ENCODE measurements around the gene FLT3LG.

FLT3LG gene, protein sequence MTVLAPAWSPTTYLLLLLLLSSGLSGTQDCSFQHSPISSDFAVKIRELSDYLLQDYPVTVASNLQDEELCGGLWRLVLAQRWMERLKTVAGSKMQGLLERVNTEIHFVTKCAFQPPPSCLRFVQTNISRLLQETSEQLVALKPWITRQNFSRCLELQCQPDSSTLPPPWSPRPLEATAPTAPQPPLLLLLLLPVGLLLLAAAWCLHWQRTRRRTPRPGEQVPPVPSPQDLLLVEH

GRCh38 chr19:49473868-49474541 is at the start of gene FLT3LG:
Gene FLT3LG, plus strand, starts transcription at chr19:49474215. Its CDS starts 425 bp downstream, at chr19:49474640.
- DNase-seq (ENCODE audit: low read depth) = peak; percentile 83

DNA sequence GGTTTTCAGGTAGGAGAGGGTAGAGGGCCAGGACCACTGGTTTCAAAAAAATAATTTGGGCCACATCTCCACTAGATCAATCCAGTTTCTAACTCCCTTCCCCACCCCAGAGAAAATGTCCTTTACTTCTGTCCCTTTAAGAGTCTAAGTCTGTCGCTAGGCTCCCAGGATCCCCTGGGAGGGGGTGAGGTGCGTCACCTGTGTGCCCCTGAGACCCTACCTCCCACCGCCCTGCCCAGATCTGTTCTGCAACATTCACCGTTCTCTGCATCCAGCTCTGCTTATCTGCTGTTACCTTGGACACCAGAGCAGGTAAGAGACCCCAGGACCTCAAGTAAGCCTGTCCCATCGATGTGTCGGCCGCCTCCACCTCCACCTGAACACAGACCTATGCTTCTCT is 48.8 kb upstream of the FLT3LG start, which contains the start of gene GFY:
Gene GFY, plus strand, starts transcription at position 211 of the 400 bp plus-strand sequence. CDS start 1,043 bp downstream, outside the sequence.
- DNase-seq (ENCODE audit: low read depth) = no peak

GRCh38 chr19:49425922-49426592 is 48.0 kb upstream of the FLT3LG start:
- DNase-seq (ENCODE audit: low read depth) = no peak

DNA sequence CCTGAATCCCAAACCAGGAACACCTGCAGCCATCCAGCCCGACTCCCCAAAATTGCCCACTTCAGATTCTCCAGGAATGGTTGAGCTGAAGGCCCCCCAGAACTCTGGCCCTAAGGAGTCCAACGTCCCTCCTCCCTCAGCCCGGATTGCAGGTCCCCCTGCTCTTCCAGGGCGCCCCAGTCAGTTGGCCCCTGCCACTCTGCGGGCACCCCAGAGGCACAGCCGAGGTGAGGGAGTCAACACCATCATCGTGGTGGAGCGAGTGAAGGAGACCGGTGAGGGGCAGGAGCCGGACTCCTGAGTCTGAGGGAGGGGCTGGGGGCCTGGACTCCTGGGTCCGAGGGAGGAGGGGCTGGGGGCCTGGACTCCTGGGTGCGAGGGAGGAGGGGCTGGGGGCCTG is 46.7 kb upstream of the FLT3LG start:
- no peak for DNase-seq (ENCODE audit: low read depth)

DNA sequence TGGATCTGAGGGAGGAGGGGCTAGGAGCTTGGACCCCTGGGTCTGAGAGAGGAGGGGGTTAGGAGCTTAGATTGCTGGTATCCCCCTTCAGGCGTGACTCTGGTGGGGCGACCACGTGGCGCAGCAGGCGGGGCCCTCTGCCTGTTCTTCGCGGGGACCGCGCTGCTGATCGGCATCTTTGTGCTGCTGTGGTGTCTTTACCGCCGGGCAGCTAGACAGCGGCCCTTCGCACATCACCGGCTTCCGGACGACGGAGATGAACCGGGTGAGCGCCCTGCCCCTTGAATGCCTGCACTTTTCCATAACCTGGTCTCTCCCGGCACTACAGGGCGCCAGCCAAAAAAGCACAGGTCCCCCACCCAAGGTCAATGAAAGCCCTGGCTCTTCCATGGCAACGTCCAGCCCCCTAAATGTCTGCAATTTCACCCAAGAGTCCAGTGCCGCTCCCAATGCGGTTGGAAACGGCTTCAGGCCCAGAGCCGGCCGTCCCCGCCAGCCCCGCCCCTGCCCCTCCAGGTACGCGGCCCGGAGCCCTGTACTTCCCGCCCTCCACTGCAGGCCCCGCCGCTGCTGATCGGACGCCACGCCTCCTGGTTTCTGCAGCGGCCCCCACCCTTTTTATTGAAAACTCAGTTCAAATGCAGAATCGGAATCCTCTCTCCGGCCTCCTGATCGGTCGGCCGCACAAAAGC is 46.0 kb upstream of the FLT3LG start:
- DNase-seq (ENCODE audit: low read depth) = no peak

GRCh38 chr19:49428547-49429451 is 45.2 kb upstream of the FLT3LG start:
- DNase-seq (ENCODE audit: low read depth) = no peak

DNA sequence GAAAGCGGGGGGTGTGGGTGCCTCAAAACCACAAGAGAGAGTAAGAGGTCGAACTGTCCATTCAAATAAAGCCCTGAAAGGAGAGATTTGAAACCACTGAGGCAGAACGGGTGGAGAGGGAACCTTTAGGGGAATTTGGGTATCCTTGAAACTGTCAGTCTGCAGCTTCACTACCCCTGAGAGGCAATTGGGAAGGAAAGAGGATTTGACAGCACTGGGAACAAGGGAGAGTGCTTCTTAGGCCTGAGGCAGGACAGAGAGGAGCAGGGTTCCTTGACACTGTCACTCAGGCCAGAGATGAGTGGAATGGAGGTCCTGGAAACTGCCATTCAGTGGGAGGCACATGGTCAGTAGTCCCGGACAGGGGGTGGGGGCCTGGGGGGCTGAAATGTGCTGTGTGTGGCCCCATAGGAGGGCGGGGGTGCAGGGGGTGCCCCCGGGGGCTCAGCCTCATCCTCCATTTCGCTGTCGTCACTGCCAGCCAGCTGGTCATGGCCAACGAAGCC is 43.8 kb upstream of the FLT3LG start:
- DNase-seq (ENCODE audit: low read depth) = no peak

GRCh38 chr19:49430678-49431329 is 43.2 kb upstream of the FLT3LG start:
- no peak for DNase-seq (ENCODE audit: low read depth)

GRCh38 chr19:49431330-49431749 is 42.7 kb upstream of the FLT3LG start:
- DNase-seq (ENCODE audit: low read depth) = no peak

DNA sequence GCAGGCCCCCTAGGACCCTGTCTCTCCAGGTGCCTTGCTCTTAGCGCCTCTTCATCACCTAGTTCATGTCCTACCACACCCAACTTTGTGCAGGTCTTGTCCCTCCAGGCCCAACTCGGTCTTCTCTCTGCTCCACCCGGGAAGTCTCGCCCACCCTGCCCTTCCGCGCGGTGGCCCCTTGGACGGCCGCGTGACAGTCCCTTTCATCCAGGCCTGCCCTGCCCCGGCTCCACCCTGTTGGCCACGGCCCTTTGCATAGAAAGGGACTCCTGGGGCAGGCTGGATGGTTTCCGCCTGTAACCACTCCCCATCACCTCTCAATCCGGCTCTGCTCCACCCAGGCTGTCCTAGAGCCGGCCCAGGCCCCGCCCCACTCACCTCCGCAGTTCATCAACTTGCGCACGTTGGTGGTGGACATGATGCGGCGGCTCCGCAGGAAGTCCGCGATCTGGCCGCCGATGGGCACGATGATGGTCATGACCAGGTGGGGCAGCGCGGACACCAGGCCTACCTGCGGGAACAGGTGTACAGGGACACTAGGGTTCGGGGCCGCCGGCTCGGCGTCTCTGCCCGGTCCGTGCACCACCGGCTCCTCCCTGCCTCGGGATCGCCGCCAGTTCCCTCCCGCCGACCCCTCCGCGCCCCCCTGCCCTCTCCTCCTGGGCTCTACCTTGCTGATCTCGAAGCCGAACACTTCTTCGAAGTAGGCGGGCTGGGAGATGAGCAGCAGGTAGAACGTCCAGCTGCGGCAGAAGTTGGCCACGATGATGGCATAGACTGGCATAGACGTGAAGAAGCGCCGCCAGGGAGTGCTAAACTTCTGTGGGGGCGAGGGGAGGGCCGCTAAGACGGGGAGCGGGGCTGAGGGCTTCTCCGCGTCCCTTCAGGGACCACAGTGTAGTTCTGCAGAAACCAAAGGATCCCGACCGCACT is 41.6 kb upstream of the FLT3LG start:
- DNase-seq (ENCODE audit: low read depth) = no peak

DNA sequence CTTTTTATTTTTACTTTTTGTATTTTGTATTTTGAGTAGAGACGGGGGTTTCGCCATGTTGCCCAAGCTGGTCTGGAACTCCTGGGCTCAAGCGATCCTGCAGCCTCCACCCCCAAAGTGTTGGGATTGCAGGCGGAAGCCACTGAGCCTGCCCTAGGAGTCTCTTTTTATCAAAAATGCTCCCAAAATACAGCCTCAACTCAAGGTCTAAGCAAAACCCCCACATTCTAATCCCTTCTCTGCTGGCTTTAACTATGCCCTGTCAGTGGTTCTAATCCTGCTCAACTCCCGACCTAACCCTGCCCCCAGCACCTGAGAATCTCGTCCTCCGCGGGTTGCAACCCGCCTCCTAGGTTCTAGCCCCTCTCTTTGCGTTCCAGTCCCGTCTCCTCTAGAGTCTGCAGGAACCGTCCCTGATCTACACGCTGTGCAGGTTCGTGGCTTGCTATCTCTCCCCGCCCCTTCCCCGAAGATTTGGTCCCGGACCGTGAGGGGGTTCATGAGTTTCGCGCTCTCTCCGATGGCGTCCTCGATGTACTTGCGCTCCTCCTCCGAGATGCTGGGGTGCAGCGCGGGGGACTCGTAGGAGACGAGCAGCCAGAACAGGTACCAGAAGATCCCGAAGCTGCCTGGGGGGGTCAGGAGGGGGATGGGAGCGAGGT is 40.6 kb upstream of the FLT3LG start:
- DNase-seq (ENCODE audit: low read depth) = no peak

GRCh38 chr19:49434907-49435583 is 39.0 kb upstream of the FLT3LG start:
- no peak for DNase-seq (ENCODE audit: low read depth)

- DNase-seq (ENCODE audit: low read depth) = no peak
Observed at GRCh38 chr19:49435670-49436069, 38.3 kb upstream of the FLT3LG start.

DNA sequence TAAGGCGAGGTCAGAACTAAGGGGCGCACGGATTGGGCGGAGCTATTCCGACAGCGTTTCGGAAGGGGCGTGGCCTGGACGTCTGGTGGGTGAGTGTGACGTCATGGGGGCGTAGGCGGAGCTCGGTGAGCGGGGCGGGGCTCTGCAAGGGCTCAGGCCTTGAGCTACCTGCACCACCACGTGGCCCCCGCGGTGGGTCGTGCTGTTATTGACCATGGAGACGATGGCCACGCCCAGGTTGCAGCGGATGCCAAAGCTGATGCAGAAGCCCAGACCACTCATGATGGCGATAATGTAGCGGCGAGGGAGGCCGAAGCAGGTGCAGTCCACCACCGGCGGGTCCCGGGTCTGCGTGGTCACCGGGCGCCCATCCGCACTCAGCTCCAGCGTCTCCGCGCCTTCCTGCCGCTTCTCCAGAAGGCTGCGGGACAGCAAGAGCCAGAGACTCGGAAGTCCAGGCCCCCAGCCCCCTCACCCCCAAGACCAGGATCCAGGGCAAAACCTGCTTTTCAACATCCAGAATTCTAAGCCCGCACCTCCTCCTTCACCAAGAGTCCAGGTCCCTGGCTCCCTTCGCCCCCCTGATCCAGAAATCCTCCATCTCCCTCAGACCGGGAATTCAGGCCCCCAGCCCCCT is 37.5 kb upstream of the FLT3LG start:
- peak; percentile 47 for DNase-seq (ENCODE audit: low read depth)

- DNase-seq (ENCODE audit: low read depth) = no peak
Observed at GRCh38 chr19:49437231-49437630, 36.8 kb upstream of the FLT3LG start.

GRCh38 chr19:49438261-49438660 is 35.8 kb upstream of the FLT3LG start:
- DNase-seq (ENCODE audit: low read depth) = no peak

DNA sequence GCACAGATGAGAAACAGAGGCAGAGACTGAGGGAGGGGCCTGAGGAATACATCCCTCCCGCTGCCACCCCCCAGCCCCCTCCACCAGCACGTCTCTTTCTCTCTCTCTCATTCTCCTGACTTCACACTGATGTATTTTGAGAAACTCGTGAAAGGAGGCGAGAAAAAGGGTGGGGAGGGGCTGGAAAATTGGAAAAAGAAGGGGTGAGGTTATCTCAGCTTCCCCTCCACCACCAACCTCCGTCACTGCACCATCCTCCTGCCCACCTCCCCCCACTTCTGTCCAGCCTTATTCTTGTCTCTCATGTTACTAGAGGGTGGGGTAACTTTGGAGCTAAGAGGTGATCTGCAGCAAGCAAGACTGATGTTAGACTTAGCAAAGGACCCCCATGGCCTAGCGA is 34.2 kb upstream of the FLT3LG start:
- no peak for DNase-seq (ENCODE audit: low read depth)

All from stimulated activated CD8-positive, alpha-beta memory T cell treated with anti-CD3 and anti-CD28 coated beads, Interleukin-4, amount 100 ng/mL, for 24 hours (primary cell).